ENCODE data around the gene POFUT2.

- TF ChIP-seq REST (IDR thresholded peaks at IDR 0.05; ENCODE audit: insufficient read depth in 1 of 2, low read depth in 2 of 2, low read length in 2 of 2) (no peak), TAF1 (IDR thresholded peaks at IDR 0.05; ENCODE audit: borderline replicate concordance, insufficient read depth, low read length) (no peak)
Observed at GRCh38 chr21:45262041-45262581, 25.6 kb downstream of the POFUT2 start.

Data from PFSK-1 (cell line).